ENCODE data around the gene EVC2.

The EVC2 gene

GRCh38 chr4:5541169-5541568 is 167.2 kb downstream of the EVC2 start:
- FAIRE-seq (no peak), DNase-seq (ENCODE audit: extremely low spot score, insufficient read length, low read depth) (no peak)

GRCh38 chr4:5539584-5539983 is 168.8 kb downstream of the EVC2 start:
- FAIRE-seq (no peak), DNase-seq (ENCODE audit: extremely low spot score, insufficient read length, low read depth) (no peak)

- DNase-seq (ENCODE audit: extremely low spot score, insufficient read length, low read depth) (no peak), FAIRE-seq (no peak)
Measured at GRCh38 chr4:5532100-5532499, 176.3 kb downstream of the EVC2 start.

- FAIRE-seq (no peak), DNase-seq (ENCODE audit: extremely low spot score, insufficient read length, low read depth) (no peak)
Measured at GRCh38 chr4:5528031-5528436, 180.3 kb downstream of the EVC2 start.

GRCh38 chr4:5527211-5527610 is 181.1 kb downstream of the EVC2 start:
- FAIRE-seq = no peak

GRCh38 chr4:5526080-5526846 is 182.1 kb downstream of the EVC2 start:
- DNase-seq (ENCODE audit: extremely low spot score, insufficient read length, low read depth) (no peak), FAIRE-seq (no peak)

More at GRCh38 chr4:5527211-5527610, 181.1 kb downstream of the EVC2 start:
- no peak for DNase-seq (ENCODE audit: extremely low spot score, insufficient read length, low read depth)

- no peak for FAIRE-seq
- DNase-seq (ENCODE audit: extremely low spot score, insufficient read length, low read depth) = no peak
Measured at GRCh38 chr4:5524446-5525299, 183.7 kb downstream of the EVC2 start.

GRCh38 chr4:5517372-5517771 is 191.0 kb downstream of the EVC2 start:
- FAIRE-seq (no peak), DNase-seq (ENCODE audit: extremely low spot score, insufficient read length, low read depth) (no peak)

GRCh38 chr4:5515646-5516045 is 192.7 kb downstream of the EVC2 start:
- no peak for FAIRE-seq
- DNase-seq (ENCODE audit: extremely low spot score, insufficient read length, low read depth) = no peak

Data from GM18507 (cell line).